Measurements from ENCODE around the gene GSTA2. TPM values are rescaled to one million over a fixed set of nuclear protein-coding genes. Genes with fewer than 3 reads are reported as not detected.
"Not testable (repeated sequence)": the region's sequence is repeated elsewhere in the genome, so short reads cannot be mapped to it uniquely, and the experiment has no call there.

The GSTA2 gene
- total RNA-seq, 4 donors from 2014 or later: 1.4 TPM; not detected in 3

DNA sequence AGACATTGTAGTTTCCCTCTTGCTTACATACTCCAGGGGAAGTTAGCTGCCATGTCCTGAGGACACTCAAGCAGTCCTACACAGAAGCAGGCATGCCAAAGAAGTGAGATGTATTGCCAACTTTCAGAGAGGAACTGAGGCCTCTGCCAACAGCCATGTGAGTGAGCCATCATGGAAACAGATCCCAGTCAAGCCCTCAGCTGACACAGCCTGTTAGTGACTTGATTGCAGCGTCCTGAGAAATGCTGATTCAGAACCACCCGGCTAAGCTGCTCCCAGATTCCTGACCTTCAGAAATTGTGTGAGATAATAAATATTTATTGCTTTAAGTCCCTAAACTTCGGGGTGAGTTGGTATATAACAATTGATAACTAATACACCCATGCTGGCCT is 38.1 kb downstream of the GSTA2 start:
- ATAC-seq: no peak
- 69 to 88% methylated on average over 2 to 3 of the region's 3 CpGs for WGBS, 2 donors (ENCODE audit: low coverage in 1 of 2)
- no peaks in the 10 kb centered on the region for H3K9me3 ChIP-seq

DNA sequence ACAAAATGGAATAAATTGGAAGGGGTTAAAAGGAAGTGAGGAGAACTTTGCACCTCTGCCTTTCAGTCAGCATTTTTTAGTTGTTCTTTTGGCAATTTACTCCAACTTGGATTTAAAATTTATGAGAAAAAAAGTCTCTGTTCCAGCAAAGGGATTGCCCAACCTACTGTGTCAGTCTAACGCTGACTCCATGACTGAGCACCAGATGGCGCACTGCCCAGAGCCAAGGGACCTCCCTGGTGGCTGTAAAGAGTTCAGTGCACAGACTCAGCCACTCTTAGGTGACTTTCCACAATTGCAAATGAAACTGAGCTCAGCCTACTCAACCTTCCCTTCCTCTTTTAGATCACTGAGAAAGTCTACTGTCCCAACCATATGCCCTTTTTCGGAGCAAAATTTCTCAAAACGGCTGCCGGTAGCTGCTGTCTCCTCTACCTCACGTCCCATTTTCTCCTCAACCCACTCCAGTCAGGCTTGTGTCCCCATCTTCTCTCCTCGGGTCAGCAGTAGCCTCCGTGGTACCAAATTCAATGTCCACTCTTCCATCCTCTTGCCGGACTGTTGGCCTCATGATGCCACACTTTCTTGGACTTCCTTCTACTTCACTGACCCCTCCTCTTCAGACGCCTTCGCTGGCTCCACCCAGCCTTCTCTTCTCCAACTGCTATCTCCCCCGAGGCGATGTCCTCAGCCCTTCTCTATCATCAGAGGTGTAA is 38.7 kb downstream of the GSTA2 start:
- H3K36me3 ChIP-seq: no peaks in the 10 kb centered on the region
- 63 to 78% methylated on average over 8 to 13 of the region's 13 CpGs for WGBS, 2 donors (ENCODE audit: low coverage in 1 of 2)
- H3K27ac ChIP-seq: peak overlapping the region in 1 of 4 donors; percentile 4
- no peaks in the 10 kb centered on the region for H3K27me3 ChIP-seq
- no peak overlapping the region for H3K4me3 ChIP-seq
- TF ChIP-seq EP300 (IDR thresholded peaks at IDR 0.05) (no peak), POLR2A (IDR thresholded peaks at IDR 0.05) (no peak), POLR2AphosphoS5 (IDR thresholded peaks at IDR 0.05) (no peak)
- TF ChIP-seq, protein P1, sequence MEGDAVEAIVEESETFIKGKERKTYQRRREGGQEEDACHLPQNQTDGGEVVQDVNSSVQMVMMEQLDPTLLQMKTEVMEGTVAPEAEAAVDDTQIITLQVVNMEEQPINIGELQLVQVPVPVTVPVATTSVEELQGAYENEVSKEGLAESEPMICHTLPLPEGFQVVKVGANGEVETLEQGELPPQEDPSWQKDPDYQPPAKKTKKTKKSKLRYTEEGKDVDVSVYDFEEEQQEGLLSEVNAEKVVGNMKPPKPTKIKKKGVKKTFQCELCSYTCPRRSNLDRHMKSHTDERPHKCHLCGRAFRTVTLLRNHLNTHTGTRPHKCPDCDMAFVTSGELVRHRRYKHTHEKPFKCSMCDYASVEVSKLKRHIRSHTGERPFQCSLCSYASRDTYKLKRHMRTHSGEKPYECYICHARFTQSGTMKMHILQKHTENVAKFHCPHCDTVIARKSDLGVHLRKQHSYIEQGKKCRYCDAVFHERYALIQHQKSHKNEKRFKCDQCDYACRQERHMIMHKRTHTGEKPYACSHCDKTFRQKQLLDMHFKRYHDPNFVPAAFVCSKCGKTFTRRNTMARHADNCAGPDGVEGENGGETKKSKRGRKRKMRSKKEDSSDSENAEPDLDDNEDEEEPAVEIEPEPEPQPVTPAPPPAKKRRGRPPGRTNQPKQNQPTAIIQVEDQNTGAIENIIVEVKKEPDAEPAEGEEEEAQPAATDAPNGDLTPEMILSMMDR (IDR thresholded peaks at IDR 0.05): no peak
- ATAC-seq: peak; percentile 75
- no peaks in the 10 kb centered on the region for H3K9me3 ChIP-seq
- H3K4me1 ChIP-seq: peaks cover 0 to 10% (median 0%) of the 10 kb centered on the region in 3 donors

More for the DNA sequence above, 38.1 kb downstream of the GSTA2 start:
- Histone ChIP-seq H3K4me3 (no peak overlapping the region), H3K27me3 (no peaks in the 10 kb centered on the region), H3K36me3 (no peaks in the 10 kb centered on the region), H3K4me1 (peaks cover 0 to 10% (median 0%) of the 10 kb centered on the region in 3 donors), H3K27ac (no peak overlapping the region)
- TF ChIP-seq POLR2AphosphoS5 (IDR thresholded peaks at IDR 0.05) (no peak), POLR2A (IDR thresholded peaks at IDR 0.05) (no peak), EP300 (IDR thresholded peaks at IDR 0.05) (no peak)
- TF ChIP-seq, protein P1 (IDR thresholded peaks at IDR 0.05): no peak

DNA sequence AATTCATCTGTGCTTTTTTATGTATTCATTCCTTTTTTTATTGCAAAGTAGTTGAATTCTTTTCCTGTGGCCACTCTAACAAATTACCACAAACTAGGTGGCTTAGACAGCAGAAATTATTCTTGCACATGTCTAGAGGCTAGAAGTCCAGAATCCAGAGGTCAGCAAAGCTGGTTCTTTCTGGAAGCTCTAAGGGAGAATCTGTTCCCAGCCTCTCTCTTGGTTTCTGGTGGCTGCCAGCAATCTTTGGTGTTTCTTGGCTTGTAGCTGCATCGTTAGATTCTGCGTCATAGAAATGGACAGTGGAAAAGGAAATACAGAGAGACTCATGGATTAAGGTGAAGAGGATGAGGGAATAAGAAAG is 39.3 kb downstream of the GSTA2 start:
- H3K36me3 ChIP-seq: no peaks in the 10 kb centered on the region
- H3K27ac ChIP-seq: peak overlapping the region in 1 of 4 donors; percentile 4
- H3K9me3 ChIP-seq: no peaks in the 10 kb centered on the region
- H3K27me3 ChIP-seq: no peaks in the 10 kb centered on the region
- H3K4me1 ChIP-seq: peaks cover 0 to 10% (median 0%) of the 10 kb centered on the region in 3 donors
- H3K4me3 ChIP-seq: no peak overlapping the region
- ATAC-seq: peak; percentile 63
- TF ChIP-seq POLR2AphosphoS5 (IDR thresholded peaks at IDR 0.05): no peak
- TF ChIP-seq, protein P1 (IDR thresholded peaks at IDR 0.05): no peak
- no peak for TF ChIP-seq EP300 (IDR thresholded peaks at IDR 0.05)
- TF ChIP-seq POLR2A (IDR thresholded peaks at IDR 0.05): no peak
- WGBS, 2 donors (ENCODE audit: low coverage in 1 of 2): 42 to 50% methylated on average over 1 to 2 of the region's 2 CpGs

DNA sequence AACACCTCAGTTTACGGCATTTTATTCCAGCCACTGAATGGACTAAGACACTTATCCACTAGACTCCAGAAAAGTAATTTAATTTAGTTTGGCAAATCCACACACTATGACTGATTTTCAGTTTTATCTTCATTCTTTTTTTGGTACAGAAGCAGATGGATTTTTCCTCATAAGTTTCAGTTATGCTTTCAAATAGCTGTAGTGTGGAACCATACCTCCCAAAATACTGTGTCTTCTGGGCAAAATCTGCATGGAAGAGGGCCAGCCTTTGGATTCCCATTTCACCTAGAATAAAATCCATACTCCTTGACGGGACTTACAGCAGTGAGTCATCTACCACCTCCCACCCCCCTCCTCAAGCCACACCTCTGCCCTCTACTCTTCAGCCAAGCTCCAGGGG is 43.0 kb downstream of the GSTA2 start:
- Histone ChIP-seq H3K27ac (no peak overlapping the region), H3K4me3 (no peak overlapping the region), H3K27me3 (no peaks in the 10 kb centered on the region), H3K36me3 (no peaks in the 10 kb centered on the region), H3K9me3 (no peaks in the 10 kb centered on the region), H3K4me1 (peaks cover 0 to 10% (median 0%) of the 10 kb centered on the region in 3 donors)
- 66 to 80% methylated on average over 2 of the region's 2 CpGs for WGBS, 2 donors (ENCODE audit: low coverage in 1 of 2)
- TF ChIP-seq EP300 (IDR thresholded peaks at IDR 0.05) (no peak), POLR2AphosphoS5 (IDR thresholded peaks at IDR 0.05) (no peak), POLR2A (IDR thresholded peaks at IDR 0.05) (no peak)
- TF ChIP-seq, protein P1 (IDR thresholded peaks at IDR 0.05): no peak
- no peak for ATAC-seq

DNA sequence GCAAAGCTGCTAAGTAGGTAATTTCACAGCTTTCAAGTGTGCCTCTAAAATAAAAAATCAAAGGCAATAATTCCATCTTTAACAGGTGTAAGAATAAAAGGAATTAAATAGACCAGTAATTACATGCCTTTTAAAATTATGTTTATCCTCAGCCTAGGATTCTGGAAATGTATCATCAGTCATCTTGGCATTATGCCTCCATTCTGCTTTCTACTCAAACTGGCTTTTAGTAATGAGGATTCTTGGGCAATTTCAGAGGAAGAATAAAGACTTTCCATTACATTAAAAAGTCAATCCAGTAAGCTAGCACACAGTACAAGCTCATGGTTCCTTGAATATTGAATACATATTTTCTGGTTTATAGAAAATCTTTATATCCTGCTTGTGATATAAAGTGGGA is 44.7 kb downstream of the GSTA2 start:
- H3K9me3 ChIP-seq: no peaks in the 10 kb centered on the region
- no peaks in the 10 kb centered on the region for H3K27me3 ChIP-seq
- no peaks in the 10 kb centered on the region for H3K36me3 ChIP-seq
- no peak for TF ChIP-seq EP300 (IDR thresholded peaks at IDR 0.05)
- TF ChIP-seq POLR2AphosphoS5 (IDR thresholded peaks at IDR 0.05): no peak
- no peak for TF ChIP-seq POLR2A (IDR thresholded peaks at IDR 0.05)
- TF ChIP-seq, protein P1 (IDR thresholded peaks at IDR 0.05): no peak
- no peak overlapping the region for H3K4me3 ChIP-seq
- no peak overlapping the region for H3K27ac ChIP-seq
- no peak for ATAC-seq
- peaks cover 0 to under 1% (median 0%) of the 10 kb centered on the region in 3 donors for H3K4me1 ChIP-seq

DNA sequence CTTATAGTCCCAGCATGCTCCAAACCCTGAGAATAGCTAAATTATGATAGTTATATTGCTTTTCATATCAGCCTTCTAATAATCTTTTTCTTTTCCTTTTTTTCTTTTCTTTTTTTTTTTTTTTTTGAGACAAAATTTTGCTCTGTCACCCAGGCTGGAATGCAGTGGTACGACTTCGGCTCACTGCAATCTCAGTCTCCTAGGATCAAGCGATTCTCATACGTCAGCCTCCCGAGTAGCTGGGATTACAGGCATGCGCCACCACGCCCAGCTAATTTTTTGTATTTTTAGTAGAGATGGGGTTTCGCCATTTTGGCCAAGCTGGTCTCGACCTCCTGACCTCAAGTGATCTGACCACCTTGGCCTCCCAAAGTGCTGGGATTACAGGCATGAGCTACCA is 48.5 kb downstream of the GSTA2 start:
- H3K27ac ChIP-seq, H3K9me3 ChIP-seq, H3K36me3 ChIP-seq, ATAC-seq, H3K27me3 ChIP-seq, H3K4me1 ChIP-seq, H3K4me3 ChIP-seq: not testable (repeated sequence)
- 95% methylated on average over 3 of the region's 9 CpGs; no CpG with 5 or more reads in 1 of the 2 donors for WGBS, 2 donors (ENCODE audit: low coverage in 1 of 2)

All from gastroesophageal sphincter (tissue), 4 donors.